ENCODE data around the gene ALDH4A1. TPM values are rescaled to one million over a fixed set of nuclear protein-coding genes. Genes with fewer than 3 reads are reported as not detected.

ALDH4A1 gene
- total RNA-seq, 3 donors from 2014 or later = 15.7 to 81.0 (median 23.7) TPM

DNA sequence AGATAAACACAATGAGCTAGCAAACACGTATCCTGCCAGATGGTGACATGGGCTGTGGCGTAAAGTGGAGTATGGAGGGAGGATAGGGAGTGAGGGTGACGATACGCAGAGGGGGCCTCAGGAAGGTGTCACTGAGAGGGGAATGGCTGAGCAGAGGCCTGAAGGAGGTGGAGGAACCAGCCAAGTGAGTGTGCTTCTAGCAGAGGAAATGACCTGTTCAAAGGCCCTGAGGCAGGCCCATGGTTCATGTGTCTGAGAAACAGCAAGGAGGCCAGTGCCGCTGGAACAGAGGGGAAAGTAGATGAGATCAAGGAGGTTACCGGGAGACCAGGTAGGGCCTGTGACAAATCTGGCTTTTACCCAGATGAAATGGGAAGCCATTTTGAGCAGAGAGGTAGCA is 78.9 kb downstream of the ALDH4A1 start:
- TF ChIP-seq POLR2AphosphoS5 (IDR thresholded peaks at IDR 0.05) = no peak
- TF ChIP-seq, protein P1, sequence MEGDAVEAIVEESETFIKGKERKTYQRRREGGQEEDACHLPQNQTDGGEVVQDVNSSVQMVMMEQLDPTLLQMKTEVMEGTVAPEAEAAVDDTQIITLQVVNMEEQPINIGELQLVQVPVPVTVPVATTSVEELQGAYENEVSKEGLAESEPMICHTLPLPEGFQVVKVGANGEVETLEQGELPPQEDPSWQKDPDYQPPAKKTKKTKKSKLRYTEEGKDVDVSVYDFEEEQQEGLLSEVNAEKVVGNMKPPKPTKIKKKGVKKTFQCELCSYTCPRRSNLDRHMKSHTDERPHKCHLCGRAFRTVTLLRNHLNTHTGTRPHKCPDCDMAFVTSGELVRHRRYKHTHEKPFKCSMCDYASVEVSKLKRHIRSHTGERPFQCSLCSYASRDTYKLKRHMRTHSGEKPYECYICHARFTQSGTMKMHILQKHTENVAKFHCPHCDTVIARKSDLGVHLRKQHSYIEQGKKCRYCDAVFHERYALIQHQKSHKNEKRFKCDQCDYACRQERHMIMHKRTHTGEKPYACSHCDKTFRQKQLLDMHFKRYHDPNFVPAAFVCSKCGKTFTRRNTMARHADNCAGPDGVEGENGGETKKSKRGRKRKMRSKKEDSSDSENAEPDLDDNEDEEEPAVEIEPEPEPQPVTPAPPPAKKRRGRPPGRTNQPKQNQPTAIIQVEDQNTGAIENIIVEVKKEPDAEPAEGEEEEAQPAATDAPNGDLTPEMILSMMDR (IDR thresholded peaks at IDR 0.05) = no peak
- no peak for TF ChIP-seq POLR2A (IDR thresholded peaks at IDR 0.05)
- intact Hi-C loops (cut with DNase I; ENCODE audit: low total_unique reads) = no loop called here

More for the DNA sequence above, 78.9 kb downstream of the ALDH4A1 start:
- H3K27ac ChIP-seq = no peak overlapping the region
- peaks cover 3 to 14% of the 10 kb centered on the region in 2 donors for H3K9me3 ChIP-seq
- H3K4me1 ChIP-seq = no peaks in the 10 kb centered on the region
- H3K27me3 ChIP-seq = peaks cover 0 to 29% of the 10 kb centered on the region in 2 donors
- no peak overlapping the region for H3K4me3 ChIP-seq
- no peaks in the 10 kb centered on the region for H3K36me3 ChIP-seq
- no peak for DNase-seq (ENCODE audit: low spot score in 2 of 2)

Other genes starting within 250 kb of the ALDH4A1 start
- gene TAS1R2, start 42.9 kb downstream of the ALDH4A1 start, total RNA-seq = not detected
- 10 to 100 TPM in 2 of 3 donors, 1 to 10 TPM in 1; 5.8 to 35.3 (median 34.4) TPM for gene IFFO2, start 54.1 kb upstream of the ALDH4A1 start, total RNA-seq